H1 (cell line): ENCODE results near the gene KCNJ12.

Experiments used
- BCL11A ChIP-seq, 2 experiments: IDR thresholded peaks; one replicate each; pipeline ENCODE4 v1.6.1; 2011; ENCODE audit warnings: low read depth in 2 of 2, low read length in 2 of 2, mild to moderate bottlenecking in 2 of 2
- CHD1 ChIP-seq: IDR thresholded peaks from 2 replicates; pipeline ENCODE4 v1.6.1; 2012; ENCODE audit warnings: low read depth, low read length, improper control_type of control experiment
- EZH2 ChIP-seq: fragments of 200-600 bp; sonication (generic); IDR thresholded peaks from 2 replicates; pipeline ENCODE4 v1.7.1; 2012; ENCODE audit warnings: low read depth, mild to moderate bottlenecking, moderate library complexity, low read length, inconsistent platforms; ENCODE audit not compliant: severe bottlenecking
- HDAC2 ChIP-seq, 2 experiments: fragments of 300-600 bp in 1 of 2; sonication (generic) in 1 of 2; IDR thresholded peaks; 2 replicates each; pipeline ENCODE4 v1.6.1; 2011 to 2012; ENCODE audit warnings: low read depth in 2 of 2, low read length in 2 of 2, mild to moderate bottlenecking in 2 of 2, moderate library complexity in 2 of 2, borderline replicate concordance in 1 of 2, inconsistent platforms in 1 of 2
- JUN ChIP-seq: IDR thresholded peaks from 2 replicates; pipeline ENCODE4 v1.6.1; 2011; ENCODE audit warnings: low read depth, mild to moderate bottlenecking, improper control_type of control experiment, low read length
- KDM1A ChIP-seq: fragments of 200-600, 300-600 bp; sonication (generic); IDR thresholded peaks from 2 replicates; pipeline ENCODE4 v1.7.1; 2016; ENCODE audit warnings: mild to moderate bottlenecking, low read length, borderline replicate concordance
- NANOG ChIP-seq: IDR thresholded peaks from 2 replicates; pipeline ENCODE4 v1.6.1; 2011; ENCODE audit warnings: low read length, low read depth, mild to moderate bottlenecking, inconsistent platforms; ENCODE audit not compliant: insufficient read depth, poor library complexity, severe bottlenecking
- POLR2A ChIP-seq, 2 experiments: IDR thresholded peaks; 1 replicate in 1 of 2; 2 replicates in 1 of 2; pipeline ENCODE4 v1.6.1; 2011; ENCODE audit warnings: low read depth in 2 of 2, low read length in 2 of 2, mild to moderate bottlenecking in 2 of 2; ENCODE audit errors: control extremely low read depth in 1 of 2
- RAD21 ChIP-seq, 2 experiments: IDR thresholded peaks in 1 of 2; conservative IDR thresholded peaks in 1 of 2; 2 replicates each; pipeline ENCODE4 v1.6.1; 2011; ENCODE audit warnings: low read depth in 2 of 2, low read length in 2 of 2, improper control_type of control experiment in 1 of 2, inconsistent platforms in 1 of 2, mild to moderate bottlenecking in 1 of 2, moderate library complexity in 1 of 2
- SIX5 ChIP-seq: IDR thresholded peaks from 2 replicates; pipeline ENCODE4 v1.6.1; 2011; ENCODE audit warnings: mild to moderate bottlenecking, low read depth, low read length
- TAF1 ChIP-seq: IDR thresholded peaks from 2 replicates; pipeline ENCODE4 v1.6.1; 2011; ENCODE audit warnings: mild to moderate bottlenecking, low read depth, low read length
- TF ChIP-seq, protein P1 (sequence below), 3 experiments: IDR thresholded peaks; 1 replicate in 2 of 3; 2 replicates in 1 of 3; pipeline versions ENCODE4 v1.5.1 to v1.6.1; 2011; ENCODE audit warnings: low read length in 3 of 3, mild to moderate bottlenecking in 3 of 3, inconsistent platforms in 2 of 3, low read depth in 1 of 3, moderate library complexity in 1 of 3; ENCODE audit not compliant: insufficient read depth in 1 of 3; ENCODE audit errors: control extremely low read depth in 1 of 3
- TF ChIP-seq, protein P2 (sequence below): IDR thresholded peaks from 2 replicates; pipeline ENCODE4 v1.6.1; 2012; ENCODE audit warnings: inconsistent platforms

DNA sequence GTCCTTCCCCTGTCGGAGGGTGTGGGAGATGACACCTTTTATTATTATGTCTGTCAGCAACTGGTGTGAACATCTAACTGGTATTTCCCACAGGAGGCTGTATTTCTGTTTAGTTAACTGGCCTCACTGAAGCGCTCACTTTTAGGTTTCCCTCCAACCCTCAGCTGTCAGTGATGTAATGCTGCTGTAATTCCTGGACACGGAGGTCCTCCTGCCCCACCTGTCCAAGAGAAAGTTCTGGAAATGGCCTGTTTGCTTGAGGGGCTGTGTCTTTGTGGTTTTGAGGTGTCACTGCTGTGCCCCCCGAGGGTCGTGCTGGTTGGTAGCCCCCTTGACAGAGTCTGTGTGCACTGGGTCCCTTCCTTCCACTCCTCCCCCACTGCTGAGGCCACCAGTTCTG is 11.5 kb downstream of the KCNJ12 start:
- no peak for TF ChIP-seq JUN
- no peak for TF ChIP-seq POLR2A (IDR thresholded peaks at IDR 0.05; ENCODE audit: control extremely low read depth in 1 of 2, low read depth in 2 of 2, low read length in 2 of 2)
- TF ChIP-seq EZH2: no peak
- TF ChIP-seq HDAC2 (IDR thresholded peaks at IDR 0.05; ENCODE audit: borderline replicate concordance in 1 of 2, low read depth in 2 of 2, low read length in 2 of 2): no peak
- no peak for TF ChIP-seq BCL11A (IDR thresholded peaks at IDR 0.05; ENCODE audit: low read depth in 2 of 2, low read length in 2 of 2)
- no peak for TF ChIP-seq SIX5
- no peak for TF ChIP-seq KDM1A
- no peak for TF ChIP-seq CHD1
- TF ChIP-seq, protein P1, sequence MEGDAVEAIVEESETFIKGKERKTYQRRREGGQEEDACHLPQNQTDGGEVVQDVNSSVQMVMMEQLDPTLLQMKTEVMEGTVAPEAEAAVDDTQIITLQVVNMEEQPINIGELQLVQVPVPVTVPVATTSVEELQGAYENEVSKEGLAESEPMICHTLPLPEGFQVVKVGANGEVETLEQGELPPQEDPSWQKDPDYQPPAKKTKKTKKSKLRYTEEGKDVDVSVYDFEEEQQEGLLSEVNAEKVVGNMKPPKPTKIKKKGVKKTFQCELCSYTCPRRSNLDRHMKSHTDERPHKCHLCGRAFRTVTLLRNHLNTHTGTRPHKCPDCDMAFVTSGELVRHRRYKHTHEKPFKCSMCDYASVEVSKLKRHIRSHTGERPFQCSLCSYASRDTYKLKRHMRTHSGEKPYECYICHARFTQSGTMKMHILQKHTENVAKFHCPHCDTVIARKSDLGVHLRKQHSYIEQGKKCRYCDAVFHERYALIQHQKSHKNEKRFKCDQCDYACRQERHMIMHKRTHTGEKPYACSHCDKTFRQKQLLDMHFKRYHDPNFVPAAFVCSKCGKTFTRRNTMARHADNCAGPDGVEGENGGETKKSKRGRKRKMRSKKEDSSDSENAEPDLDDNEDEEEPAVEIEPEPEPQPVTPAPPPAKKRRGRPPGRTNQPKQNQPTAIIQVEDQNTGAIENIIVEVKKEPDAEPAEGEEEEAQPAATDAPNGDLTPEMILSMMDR (IDR thresholded peaks at IDR 0.05; ENCODE audit: control extremely low read depth in 1 of 3, insufficient read depth in 1 of 3, low read depth in 1 of 3, low read length in 3 of 3): no peak
- no peak for TF ChIP-seq RAD21 (IDR thresholded peaks at IDR 0.05 in 1 of 2, conservative IDR thresholded peaks at IDR 0.05 in 1 of 2; ENCODE audit: low read depth in 2 of 2, low read length in 2 of 2)
- TF ChIP-seq, protein P2, sequence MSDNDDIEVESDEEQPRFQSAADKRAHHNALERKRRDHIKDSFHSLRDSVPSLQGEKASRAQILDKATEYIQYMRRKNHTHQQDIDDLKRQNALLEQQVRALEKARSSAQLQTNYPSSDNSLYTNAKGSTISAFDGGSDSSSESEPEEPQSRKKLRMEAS: no peak
- TF ChIP-seq TAF1: no peak
- no peak for TF ChIP-seq NANOG
